ENCODE data around the gene PALD1.

The PALD1 gene

GRCh38 chr10:70504521-70505358, 26.2 kb downstream of the PALD1 start:
- no peak for DNase-seq (ENCODE audit: low read depth in 2 of 2)

GRCh38 chr10:70505908-70506307, 27.3 kb downstream of the PALD1 start:
- DNase-seq (ENCODE audit: low read depth in 2 of 2), result no peak

DNA sequence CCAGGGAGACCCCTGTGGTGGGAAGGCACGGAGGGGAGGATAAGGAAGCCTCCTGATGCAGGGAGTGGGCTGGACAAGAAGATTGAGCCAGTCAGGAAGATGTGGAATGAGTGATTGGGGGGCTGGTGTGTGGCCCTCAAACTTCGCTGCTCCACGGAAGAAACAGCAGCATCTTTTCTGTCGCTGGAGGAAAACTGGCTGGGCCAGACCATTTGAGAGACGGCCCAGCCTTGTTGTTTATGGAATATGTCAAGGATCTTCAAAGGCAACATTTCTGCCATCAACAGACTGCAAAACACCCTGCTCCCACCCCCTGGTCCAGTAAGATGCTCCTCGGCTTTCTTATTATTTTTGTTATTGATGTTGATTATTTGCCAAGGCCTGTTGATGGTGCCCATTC, 29.4 kb downstream of the PALD1 start:
- DNase-seq (ENCODE audit: low read depth in 2 of 2), result no peak

DNA sequence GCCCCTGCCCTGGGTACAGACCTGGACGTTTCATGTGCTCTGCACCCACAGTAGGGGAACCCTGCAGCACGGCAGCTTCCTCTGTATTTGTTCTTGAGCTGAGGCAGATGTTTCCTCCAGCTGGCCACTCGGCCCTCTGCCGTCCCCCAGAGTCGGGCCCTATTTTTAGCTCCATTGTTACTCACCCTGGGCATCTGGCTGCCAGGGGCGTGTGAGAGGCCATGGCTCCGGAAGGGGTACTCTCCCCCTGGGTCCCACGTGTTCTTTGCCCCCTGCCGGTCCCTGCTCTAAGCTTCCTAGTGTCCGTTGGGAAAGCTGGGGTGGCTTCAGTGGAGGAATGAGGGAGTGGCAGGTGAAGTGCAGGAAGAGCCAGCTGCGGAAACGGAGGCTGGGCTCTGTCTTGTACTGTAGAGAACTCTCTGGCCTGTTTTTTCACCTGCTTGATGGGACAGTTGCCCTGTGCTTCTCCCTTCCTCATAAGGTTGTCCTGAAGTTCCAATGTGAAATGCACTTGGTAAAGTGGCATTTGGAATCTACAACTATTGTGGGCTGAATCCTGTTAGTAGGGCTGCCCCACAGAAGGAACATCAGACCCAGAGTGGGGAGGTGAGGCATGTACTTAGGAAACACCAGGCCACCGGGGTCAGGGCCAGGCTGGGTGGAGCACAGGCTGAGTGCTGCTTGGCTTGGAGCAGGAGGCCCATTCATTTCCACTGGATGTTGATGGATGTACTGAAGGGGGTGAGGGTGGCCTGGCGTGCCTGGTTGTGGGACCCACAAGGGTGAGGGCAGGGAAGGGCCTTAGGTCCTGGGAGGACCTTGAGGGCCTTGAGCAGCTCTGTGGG, 30.6 kb downstream of the PALD1 start:
- DNase-seq (ENCODE audit: low read depth in 2 of 2), result no peak

- DNase-seq (ENCODE audit: low read depth in 2 of 2), result no peak
Observed at GRCh38 chr10:70509757-70510147, 31.2 kb downstream of the PALD1 start.

DNA sequence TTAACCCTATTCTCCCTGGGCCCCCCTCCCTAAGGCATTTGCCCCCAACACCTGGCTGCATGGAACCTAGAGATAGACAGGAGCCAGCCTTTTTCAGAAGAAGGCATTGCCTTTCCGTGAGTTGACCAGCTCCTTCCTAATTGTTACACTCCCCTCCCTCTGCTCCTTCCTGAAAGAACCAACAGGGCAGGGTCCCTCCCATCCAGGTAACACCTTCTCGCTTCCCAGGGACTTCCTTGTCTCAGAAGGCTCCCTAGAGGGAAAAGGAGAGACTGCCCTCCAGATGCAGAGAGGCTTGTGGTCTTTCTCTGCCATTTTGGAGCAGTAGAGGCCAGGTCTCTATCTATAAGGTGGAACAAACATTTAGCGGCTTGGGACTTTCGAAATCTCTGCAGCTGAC, 31.9 kb downstream of the PALD1 start:
- DNase-seq (ENCODE audit: low read depth in 2 of 2), result no peak

DNA sequence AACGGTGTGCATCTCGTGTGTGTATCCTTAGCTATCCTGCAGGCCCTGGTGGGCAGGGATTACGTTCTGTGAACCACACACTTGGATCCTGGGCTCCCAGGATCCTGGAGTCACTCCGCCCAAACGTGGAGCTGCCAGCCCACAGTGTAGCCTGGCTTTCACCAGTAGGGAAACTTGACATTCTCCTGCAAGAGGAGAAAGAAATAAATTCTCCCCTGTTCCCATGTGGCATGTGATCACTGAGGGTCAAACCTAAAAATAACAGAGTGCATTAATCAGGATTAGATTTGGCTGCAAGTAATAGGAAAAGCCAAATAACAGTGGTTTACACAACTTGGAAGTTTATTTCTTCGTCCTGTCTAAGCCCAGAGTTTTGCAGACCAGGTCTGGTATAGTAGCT, 32.3 kb downstream of the PALD1 start:
- DNase-seq (ENCODE audit: low read depth in 2 of 2), result no peak

DNA sequence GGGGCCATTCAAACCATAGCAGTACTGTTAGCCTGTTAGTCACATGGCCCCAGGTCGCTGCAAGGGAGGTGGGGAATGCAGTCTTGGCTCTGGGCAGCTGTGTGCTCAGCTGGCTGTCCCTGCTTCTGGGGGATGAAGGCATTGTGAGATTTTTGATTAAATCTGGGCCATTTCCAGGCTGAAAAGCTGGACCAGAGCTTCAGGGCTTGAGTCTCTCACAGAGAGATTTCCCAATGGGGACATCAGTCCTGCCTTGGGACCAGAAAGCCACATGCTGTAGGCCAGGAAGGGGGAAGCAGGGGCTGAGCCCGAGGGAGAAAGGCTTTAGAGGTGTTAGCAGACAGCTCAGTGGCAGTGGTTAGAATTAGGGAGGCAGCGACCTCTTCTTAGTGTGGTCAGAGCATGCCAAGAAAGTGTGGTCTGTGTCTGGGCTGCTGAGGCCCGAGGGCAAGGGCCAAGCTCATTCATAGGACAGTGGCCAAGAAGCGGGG, 33.6 kb downstream of the PALD1 start:
- no peak for DNase-seq (ENCODE audit: low read depth in 2 of 2)

DNA sequence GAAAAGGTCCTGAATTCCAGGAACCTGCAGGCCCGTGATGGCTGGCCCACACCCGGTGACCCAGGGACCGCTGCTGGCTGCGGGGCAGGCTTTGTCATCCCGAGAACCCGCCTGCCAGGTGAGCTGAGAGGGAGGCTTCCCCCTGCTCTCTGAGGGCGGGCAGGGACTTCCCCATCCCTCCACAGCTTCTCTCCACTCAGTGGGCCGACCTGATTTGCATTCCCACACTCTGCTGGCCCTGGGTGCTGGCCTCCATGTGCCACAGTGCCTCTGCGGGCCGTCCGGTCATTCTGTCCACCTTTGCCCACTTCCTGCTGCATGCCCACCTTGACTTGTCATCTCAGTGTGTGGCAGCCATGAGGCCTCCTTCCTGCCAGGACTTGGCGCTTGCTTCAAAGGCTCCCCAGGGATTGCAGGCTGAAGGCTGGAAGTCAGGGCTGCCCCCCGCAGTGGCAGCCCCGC, 35.3 kb downstream of the PALD1 start:
- no peak for DNase-seq (ENCODE audit: low read depth in 2 of 2)

- DNase-seq (ENCODE audit: low read depth in 2 of 2), result no peak
Observed at GRCh38 chr10:70514591-70514990, 36.0 kb downstream of the PALD1 start.

GRCh38 chr10:70515035-70515667, 36.6 kb downstream of the PALD1 start:
- no peak for DNase-seq (ENCODE audit: low read depth in 2 of 2)

DNA sequence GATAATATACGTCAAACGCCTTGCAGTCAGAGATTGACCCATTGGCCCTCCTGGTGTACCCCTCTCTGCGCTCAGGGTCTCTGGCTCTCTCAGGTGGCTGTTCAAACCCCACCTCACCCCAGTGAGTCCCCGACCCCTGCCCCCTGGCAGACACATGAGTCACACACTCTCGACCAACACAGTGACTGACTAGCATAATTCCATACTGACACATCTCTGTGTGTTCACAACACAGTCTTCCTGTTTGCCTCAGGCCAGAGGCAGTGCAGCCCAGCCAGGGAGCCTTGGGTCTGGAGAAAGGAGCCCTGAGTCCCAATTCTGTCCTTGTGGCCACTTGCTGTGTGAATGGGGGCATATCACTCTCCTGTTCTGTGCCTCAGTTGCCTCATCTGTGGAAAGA, 40.1 kb downstream of the PALD1 start:
- no peak for DNase-seq (ENCODE audit: low read depth in 2 of 2)

DNA sequence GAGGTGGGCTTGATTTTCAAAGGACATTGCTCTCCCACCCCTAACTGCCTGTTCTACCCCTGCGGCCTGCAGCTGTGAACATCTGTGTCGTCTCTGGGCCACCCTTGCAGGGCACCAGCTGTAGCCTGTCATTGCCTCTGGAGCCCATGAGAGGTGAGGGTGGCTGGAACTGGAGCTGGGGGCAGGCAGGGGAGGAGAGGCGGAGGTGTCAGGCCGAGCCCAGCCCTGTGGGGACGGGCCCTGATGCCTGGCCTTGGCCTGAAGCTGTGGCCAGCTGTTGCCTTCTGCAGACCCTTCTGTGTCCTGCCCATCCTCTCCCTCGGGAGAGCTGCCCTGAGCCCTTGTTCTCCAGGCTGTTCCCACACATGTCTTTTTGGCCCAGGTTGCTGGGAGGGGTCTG, 44.5 kb downstream of the PALD1 start:
- DNase-seq (ENCODE audit: low read depth in 2 of 2), result no peak

- no peak for DNase-seq (ENCODE audit: low read depth in 2 of 2)
Observed at GRCh38 chr10:70523549-70523948, 45.0 kb downstream of the PALD1 start.

DNA sequence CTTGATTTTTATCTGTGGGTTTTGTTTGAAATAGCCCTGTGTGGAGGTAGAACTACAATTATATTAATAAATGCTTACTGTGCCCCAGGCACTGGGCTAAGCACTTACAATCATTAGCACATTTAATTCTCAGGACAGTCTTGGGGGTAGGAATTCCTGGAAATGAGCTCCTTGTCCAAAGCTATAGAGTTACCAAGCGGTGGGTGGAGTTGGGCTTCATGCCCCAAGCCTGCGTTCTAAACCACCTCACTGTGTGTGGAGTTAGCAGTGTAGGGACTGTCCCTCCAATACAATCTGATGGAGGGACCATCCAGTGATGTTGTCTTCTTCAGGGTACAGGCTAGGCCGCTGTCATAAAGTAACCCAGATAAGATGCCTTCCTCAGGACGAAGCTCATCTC, 49.7 kb downstream of the PALD1 start:
- no peak for DNase-seq (ENCODE audit: low read depth in 2 of 2)

- DNase-seq (ENCODE audit: low read depth in 2 of 2), result no peak
Observed at GRCh38 chr10:70528741-70529362, 50.3 kb downstream of the PALD1 start.

GRCh38 chr10:70529848-70530247, 51.3 kb downstream of the PALD1 start:
- DNase-seq (ENCODE audit: low read depth in 2 of 2), result no peak

GRCh38 chr10:70530315-70530714, 51.7 kb downstream of the PALD1 start:
- DNase-seq (ENCODE audit: low read depth in 2 of 2), result no peak

GRCh38 chr10:70532554-70533188, 54.1 kb downstream of the PALD1 start:
- no peak for DNase-seq (ENCODE audit: low read depth in 2 of 2)

DNA sequence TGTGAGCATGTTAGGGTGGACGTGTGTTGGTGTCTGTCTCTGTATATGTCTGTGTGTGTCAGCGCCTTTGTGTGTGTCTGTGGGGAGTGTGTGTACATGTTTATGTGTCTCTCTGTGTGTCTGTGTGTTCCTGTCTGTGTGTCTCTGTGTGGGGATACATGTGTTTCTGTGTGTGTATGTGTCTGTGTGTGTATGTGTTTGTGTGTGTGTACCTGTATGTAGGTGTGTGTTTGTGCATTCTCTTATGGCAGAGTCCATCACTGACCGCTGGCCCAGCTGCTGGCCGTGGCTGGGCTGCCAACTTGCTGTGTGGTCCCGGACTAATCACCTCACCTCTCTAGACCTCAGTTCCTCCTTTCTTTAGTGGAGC, 54.6 kb downstream of the PALD1 start:
- no peak for DNase-seq (ENCODE audit: low read depth in 2 of 2)

DNA sequence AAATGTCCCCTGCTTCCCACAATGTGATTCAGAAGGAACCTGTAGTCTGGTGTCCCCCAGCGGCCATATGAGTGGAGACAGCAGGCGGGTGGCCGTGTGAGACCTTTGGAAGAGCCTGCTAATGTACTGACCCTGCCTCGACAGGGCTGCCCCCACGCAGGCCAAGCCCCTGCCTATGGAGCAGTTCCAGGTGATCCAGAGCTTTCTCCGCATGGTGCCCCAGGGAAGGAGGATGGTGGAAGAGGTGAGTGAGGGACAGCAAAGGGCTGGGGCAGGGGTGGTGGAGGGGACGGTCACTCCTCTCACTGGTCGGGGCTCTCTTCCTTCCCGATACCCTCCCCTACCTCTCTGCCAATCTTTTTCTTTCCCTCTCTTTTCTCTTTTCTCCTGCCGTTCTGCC, 55.7 kb downstream of the PALD1 start:
- DNase-seq (ENCODE audit: low read depth in 2 of 2), result no peak

Measured in fibroblast of skin of left biceps (primary cell).